K562 treated with DMSO at 1 percent for 12 hours (cell line): ENCODE results near the gene USP37. TPM values are rescaled to one million over a fixed set of nuclear protein-coding genes. Genes with fewer than 3 reads are reported as not detected.

Source experiments
- total RNA-seq: library from RNA; unstranded; fragments of 300-600 nt; gene quantifications from 2 replicates; pipeline ENCODE4 v1.2.3, GENCODE V29; 2022; ENCODE audit not compliant: insufficient read depth

The USP37 gene, protein sequence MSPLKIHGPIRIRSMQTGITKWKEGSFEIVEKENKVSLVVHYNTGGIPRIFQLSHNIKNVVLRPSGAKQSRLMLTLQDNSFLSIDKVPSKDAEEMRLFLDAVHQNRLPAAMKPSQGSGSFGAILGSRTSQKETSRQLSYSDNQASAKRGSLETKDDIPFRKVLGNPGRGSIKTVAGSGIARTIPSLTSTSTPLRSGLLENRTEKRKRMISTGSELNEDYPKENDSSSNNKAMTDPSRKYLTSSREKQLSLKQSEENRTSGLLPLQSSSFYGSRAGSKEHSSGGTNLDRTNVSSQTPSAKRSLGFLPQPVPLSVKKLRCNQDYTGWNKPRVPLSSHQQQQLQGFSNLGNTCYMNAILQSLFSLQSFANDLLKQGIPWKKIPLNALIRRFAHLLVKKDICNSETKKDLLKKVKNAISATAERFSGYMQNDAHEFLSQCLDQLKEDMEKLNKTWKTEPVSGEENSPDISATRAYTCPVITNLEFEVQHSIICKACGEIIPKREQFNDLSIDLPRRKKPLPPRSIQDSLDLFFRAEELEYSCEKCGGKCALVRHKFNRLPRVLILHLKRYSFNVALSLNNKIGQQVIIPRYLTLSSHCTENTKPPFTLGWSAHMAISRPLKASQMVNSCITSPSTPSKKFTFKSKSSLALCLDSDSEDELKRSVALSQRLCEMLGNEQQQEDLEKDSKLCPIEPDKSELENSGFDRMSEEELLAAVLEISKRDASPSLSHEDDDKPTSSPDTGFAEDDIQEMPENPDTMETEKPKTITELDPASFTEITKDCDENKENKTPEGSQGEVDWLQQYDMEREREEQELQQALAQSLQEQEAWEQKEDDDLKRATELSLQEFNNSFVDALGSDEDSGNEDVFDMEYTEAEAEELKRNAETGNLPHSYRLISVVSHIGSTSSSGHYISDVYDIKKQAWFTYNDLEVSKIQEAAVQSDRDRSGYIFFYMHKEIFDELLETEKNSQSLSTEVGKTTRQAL
- total RNA-seq: 0.68 and 4.9 TPM in 2 replicates

DNA sequence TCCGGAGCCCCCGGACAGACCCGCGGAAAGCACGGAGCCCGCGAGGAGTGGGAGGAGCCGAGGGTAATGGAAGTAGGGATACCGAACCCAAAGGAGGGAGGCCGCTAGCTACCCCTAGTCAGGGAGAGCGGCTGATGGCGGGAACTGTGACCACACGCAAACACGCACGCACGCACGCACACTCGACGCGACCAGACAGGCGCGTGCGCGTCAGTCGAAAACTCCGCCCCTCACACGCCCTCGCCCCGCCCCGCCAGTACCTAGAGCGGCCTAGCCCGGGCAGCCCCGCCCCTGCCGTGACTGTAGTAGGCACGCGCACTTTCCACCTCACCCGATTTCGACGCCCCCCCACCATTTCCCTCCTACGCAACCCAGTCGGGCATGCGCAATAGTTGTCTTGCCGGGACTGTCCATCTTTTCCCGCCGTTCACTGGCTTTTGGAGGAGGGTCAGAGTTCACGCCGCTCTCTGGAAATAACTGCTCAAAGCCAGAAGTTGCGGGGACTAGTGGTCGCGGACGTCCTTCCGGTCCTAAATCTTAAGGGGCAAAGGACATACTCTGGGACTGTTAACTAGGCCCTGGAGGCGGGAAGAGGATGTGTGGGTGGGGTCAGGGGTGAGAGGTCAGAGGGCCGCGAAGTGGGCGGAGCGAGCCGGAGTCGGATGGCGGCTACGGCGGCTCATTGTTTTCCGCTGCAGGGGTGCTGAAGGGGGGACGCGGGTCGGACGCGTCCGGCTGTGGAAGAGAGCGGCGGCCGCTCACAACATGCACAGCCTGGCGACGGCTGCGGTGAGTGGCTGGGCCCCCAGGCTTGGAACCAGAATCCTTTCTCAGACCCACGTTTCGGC is at the start of gene USP37, which contains the start of gene CNOT9:
USP37 (minus strand) TSS at position 162 of the 848 bp plus-strand sequence. CDS start 9,698 bp downstream, outside the sequence.
CNOT9 (plus strand) TSS at position 650 of the 848 bp plus-strand sequence; CDS start at position 766, 116 bp downstream.

DNA sequence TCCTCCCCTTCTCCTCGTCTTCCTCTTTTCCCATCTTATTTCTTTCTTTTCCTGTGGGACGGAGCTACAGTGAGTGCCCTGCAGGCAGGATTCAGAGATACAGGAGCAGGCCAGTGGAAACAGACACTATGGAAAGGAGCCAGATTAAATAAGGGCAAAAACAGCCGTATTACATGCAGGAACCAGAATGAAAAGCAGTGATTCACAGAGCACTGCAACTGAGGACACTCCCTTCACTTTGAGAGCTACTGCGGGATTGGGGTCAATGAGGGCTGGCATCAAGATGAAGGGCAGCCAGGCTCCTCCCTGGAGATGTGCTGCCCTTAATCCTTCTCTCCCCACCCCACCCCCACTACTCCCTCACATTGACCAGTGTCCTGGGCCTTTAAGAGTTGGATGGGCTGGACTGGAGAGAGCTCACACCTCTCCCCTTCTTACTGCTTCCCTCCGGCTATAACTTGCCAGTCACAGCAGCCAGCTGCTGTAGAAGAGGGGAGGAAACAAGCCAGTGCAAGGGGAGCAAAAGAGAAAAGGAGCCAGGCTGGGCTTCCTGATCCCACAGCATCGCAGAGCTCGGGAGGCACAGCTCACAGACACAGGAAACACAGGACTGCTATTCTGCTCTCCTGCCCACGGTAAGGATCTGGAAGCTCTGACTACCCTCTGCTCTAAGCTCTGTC is 39.4 kb upstream of the USP37 start, which contains the start of gene PLCD4:
PLCD4 (plus strand) TSS at position 464 of the 680 bp plus-strand sequence. CDS start 7,841 bp downstream, outside the sequence.

DNA sequence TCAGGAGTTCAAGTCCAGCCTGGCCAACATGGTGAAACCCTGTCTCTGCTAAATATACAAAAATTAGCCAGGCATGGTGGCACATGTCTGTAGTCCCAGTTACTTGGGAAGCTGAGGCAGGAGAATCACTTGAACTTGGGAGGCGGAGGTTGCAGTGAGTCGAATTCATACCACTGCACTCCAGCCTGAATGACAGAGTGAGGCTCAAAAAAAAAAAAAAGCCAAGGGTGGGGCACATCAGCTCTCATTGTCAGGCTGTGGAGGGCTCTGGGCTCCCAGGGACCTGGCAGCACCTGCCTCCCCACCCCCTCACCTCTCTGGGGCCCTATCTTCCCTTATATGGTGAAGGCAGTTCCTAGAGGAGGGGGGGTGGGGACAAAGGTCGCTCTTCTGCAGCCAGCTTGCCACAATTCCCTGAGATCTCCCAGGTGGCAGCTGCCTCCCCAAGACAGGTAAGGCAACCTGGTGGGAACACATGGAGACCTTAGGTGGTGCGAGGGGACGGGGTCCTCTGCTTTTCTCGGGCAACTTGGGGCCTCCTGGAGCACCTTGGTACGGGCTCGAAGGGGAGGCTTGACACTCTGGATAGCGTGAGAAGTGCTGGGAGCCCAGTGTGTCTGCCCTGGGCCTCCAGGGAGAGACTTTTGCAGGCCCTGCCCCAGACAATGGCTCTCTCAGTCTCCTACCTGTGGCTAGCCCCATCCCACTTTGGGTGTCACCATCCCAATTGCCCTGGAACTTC is 149.3 kb downstream of the USP37 start, which contains the start of gene VIL1:
VIL1 (plus strand) TSS at position 407 of the 742 bp plus-strand sequence. CDS start 4,656 bp downstream, outside the sequence.

Other genes starting within 250 kb of the USP37 start
- 0.35 and 0.78 TPM in 2 replicates for gene CATIP, start 211.5 kb downstream of the USP37 start, total RNA-seq
- 0.33 and 0.70 TPM in 2 replicates for gene SLC11A1, start 186.1 kb downstream of the USP37 start, total RNA-seq
- 51.0 and 69.0 TPM in 2 replicates for gene CTDSP1, start 168.5 kb downstream of the USP37 start, total RNA-seq
- gene VIL1, start 149.2 kb downstream of the USP37 start, total RNA-seq: 0.65 and 0.74 TPM in 2 replicates
- gene CNOT9, start 488 bp upstream of the USP37 start, total RNA-seq: 8.1 and 30.9 TPM in 2 replicates
- 0.31 TPM in 1 of 2 replicates, not detected in the other for gene PLCD4, start 39.5 kb upstream of the USP37 start, total RNA-seq
- gene ZNF142, start 91.3 kb upstream of the USP37 start, total RNA-seq: 2.5 and 14.3 TPM in 2 replicates
- 23.2 TPM in 2 replicates for gene BCS1L, start 91.3 kb upstream of the USP37 start, total RNA-seq
- 22.6 and 38.6 TPM in 2 replicates for gene RNF25, start 103.7 kb upstream of the USP37 start, total RNA-seq
- 4.2 and 6.8 TPM in 2 replicates for gene STK36, start 103.7 kb upstream of the USP37 start, total RNA-seq
- 28.0 and 54.8 TPM in 2 replicates for gene TTLL4, start 142.5 kb upstream of the USP37 start, total RNA-seq
- gene CYP27A1, start 213.8 kb upstream of the USP37 start, total RNA-seq: not detected in 2 replicates